H1 (cell line): ENCODE results near the gene GREB1L. TPM values are rescaled to one million over a fixed set of nuclear protein-coding genes. Genes with fewer than 3 reads are reported as not detected.

Experiments used
- CTCF ChIA-PET: fragments of 300-600 bp; sonication (Branson Sonifier 250); formaldehyde crosslinking; loops from one replicate; lab custom pipeline; 2021; ENCODE audit not compliant: partially characterized antibody; lab: Charles Lee
- POLR2A ChIA-PET: fragments of 300-600 bp; sonication (Branson Sonifier 250); formaldehyde crosslinking; loops from one replicate; lab custom pipeline; 2021; ENCODE audit warnings: inconsistent platforms; ENCODE audit not compliant: partially characterized antibody; lab: Charles Lee
- DNase-seq, 2 experiments: peaks; one replicate each; pipeline versions ENCODE4 v3.0.0 to v3.0.0-alpha.2; 2010 to 2022; ENCODE audit warnings: low spot score in 2 of 2, low read depth in 1 of 2, mixed read lengths in 1 of 2
- FAIRE-seq: peaks from 2 replicates; lab custom pipeline; 2011; peaks lifted over from hg19 to GRCh38; lab: Jason Lieb, UNC
- H2AFZ ChIP-seq: 2 replicates; pipeline ENCODE4 v1.8.1; 2012; ENCODE audit warnings: low read length, inconsistent platforms
- H2AK5ac ChIP-seq: 2 replicates; pipeline ENCODE4 v1.6.1; 2013; ENCODE audit warnings: low read depth, low read length
- H2BK120ac ChIP-seq: replicated peaks from 2 replicates; pipeline ENCODE3; 2013; ENCODE audit warnings: low read depth, low read length, inconsistent platforms
- H2BK12ac ChIP-seq: 2 replicates; pipeline ENCODE4 v1.6.1; 2013; ENCODE audit warnings: low read depth, low read length
- H2BK15ac ChIP-seq: 2 replicates; pipeline ENCODE4 v1.6.1; 2013; ENCODE audit warnings: low read length
- H2BK20ac ChIP-seq: 2 replicates; pipeline ENCODE4 v1.6.1; 2013; ENCODE audit warnings: low read length
- H2BK5ac ChIP-seq: 2 replicates; pipeline ENCODE4 v1.6.1; 2013; ENCODE audit warnings: low read depth, low read length
- H3K14ac ChIP-seq: 2 replicates; pipeline ENCODE4 v1.6.1; 2013; ENCODE audit warnings: inconsistent platforms; ENCODE audit not compliant: insufficient read length
- H3K18ac ChIP-seq: 2 replicates; pipeline ENCODE4 v1.6.1; 2013; ENCODE audit warnings: low read length; ENCODE audit errors: extremely low read depth
- H3K23ac ChIP-seq: 2 replicates; pipeline ENCODE4 v1.6.1; 2013; ENCODE audit warnings: inconsistent platforms; ENCODE audit not compliant: insufficient read length
- H3K23me2 ChIP-seq: 2 replicates; pipeline ENCODE4 v1.6.1; 2013; ENCODE audit warnings: low read depth, low read length
- H3K27ac ChIP-seq: 2 replicates; pipeline ENCODE4 v1.6.1; 2011; ENCODE audit warnings: low read depth, low read length, inconsistent platforms
- H3K27me3 ChIP-seq, 4 experiments: replicated peaks in 1 of 4; 1 replicate in 1 of 4; 2 replicates in 3 of 4; pipeline versions ENCODE4 v1.6.1 to v1.8.1; 2011 to 2013; ENCODE audit warnings: low read length in 3 of 4, mild to moderate bottlenecking in 3 of 4, inconsistent platforms in 2 of 4, mixed read lengths in 2 of 4, moderate library complexity in 1 of 4; ENCODE audit not compliant: control insufficient read depth in 3 of 4, insufficient read depth in 3 of 4; ENCODE audit errors: extremely low read depth in 1 of 4
- H3K36me3 ChIP-seq, 4 experiments: 2 replicates each; pipeline versions ENCODE4 v1.6.1 to v1.8.1; 2011 to 2013; ENCODE audit warnings: mild to moderate bottlenecking in 4 of 4, low read length in 3 of 4, moderate library complexity in 2 of 4, control low read depth in 1 of 4, inconsistent platforms in 1 of 4; ENCODE audit not compliant: insufficient read depth in 4 of 4, control insufficient read depth in 2 of 4
- H3K4ac ChIP-seq: replicated peaks from 2 replicates; pipeline ENCODE3; 2013; ENCODE audit warnings: low read length, low read depth, mixed read lengths, inconsistent platforms; ENCODE audit not compliant: insufficient read length
- H3K4me1 ChIP-seq, 4 experiments: replicated peaks in 1 of 4; 1 replicate in 1 of 4; 2 replicates in 3 of 4; pipeline versions ENCODE4 v1.6.1 to v1.8.1; 2011 to 2013; ENCODE audit warnings: low read length in 3 of 4, inconsistent platforms in 2 of 4, mixed read lengths in 1 of 4; ENCODE audit not compliant: insufficient read depth in 4 of 4, control insufficient read depth in 3 of 4
- H3K4me2 ChIP-seq, 2 experiments: 2 replicates each; pipeline versions ENCODE4 v1.6.1 to v1.8.1; 2011 to 2013; ENCODE audit warnings: low read depth in 2 of 2, low read length in 2 of 2, control low read depth in 1 of 2, inconsistent platforms in 1 of 2, mild to moderate bottlenecking in 1 of 2; ENCODE audit not compliant: insufficient read depth in 1 of 2
- H3K4me3 ChIP-seq, 4 experiments: fragments of 200-600, 300-600 bp in 1 of 4; sonication (generic), shearing (Covaris generic), sonication (Bioruptor Twin) in 1 of 4; 2 replicates each; pipeline versions ENCODE4 v1.5.1 to v1.8.1; 2011 to 2016; ENCODE audit warnings: low read length in 4 of 4, low read depth in 3 of 4, control low read depth in 2 of 4, inconsistent platforms in 2 of 4, mild to moderate bottlenecking in 2 of 4, mixed read lengths in 1 of 4, moderate library complexity in 1 of 4; ENCODE audit not compliant: insufficient read depth in 2 of 4; ENCODE audit errors: extremely low read depth in 1 of 4
- H3K56ac ChIP-seq: replicated peaks from 2 replicates; pipeline ENCODE3; 2013; ENCODE audit warnings: low read depth, mild to moderate bottlenecking, mixed read lengths, low read length, inconsistent platforms; ENCODE audit not compliant: insufficient read length
- H3K79me1 ChIP-seq: 2 replicates; pipeline ENCODE4 v1.6.1; 2013; ENCODE audit warnings: low read depth, low read length, control low read depth
- H3K79me2 ChIP-seq, 2 experiments: 2 replicates each; pipeline versions ENCODE4 v1.6.1 to v1.8.1; 2012 to 2013; ENCODE audit warnings: low read length in 2 of 2, mild to moderate bottlenecking in 2 of 2, inconsistent platforms in 1 of 2; ENCODE audit not compliant: insufficient read depth in 2 of 2, control insufficient read depth in 1 of 2
- H3K9ac ChIP-seq, 4 experiments: replicated peaks in 1 of 4; 1 replicate in 1 of 4; 2 replicates in 3 of 4; pipeline versions ENCODE4 v1.6.1 to v1.8.1; 2011 to 2013; ENCODE audit warnings: low read depth in 3 of 4, low read length in 3 of 4, control low read depth in 2 of 4, mild to moderate bottlenecking in 2 of 4, moderate library complexity in 2 of 4, inconsistent platforms in 1 of 4; ENCODE audit errors: extremely low read depth in 1 of 4
- H3K9me3 ChIP-seq, 2 experiments: 2 replicates each; pipeline versions ENCODE4 v1.6.1 to v1.8.1; 2012 to 2013; ENCODE audit warnings: mild to moderate bottlenecking in 2 of 2, moderate library complexity in 2 of 2, control low read depth in 1 of 2, inconsistent platforms in 1 of 2, low read depth in 1 of 2, low read length in 1 of 2, mixed read lengths in 1 of 2; ENCODE audit not compliant: insufficient read depth in 2 of 2
- H4K20me1 ChIP-seq, 2 experiments: replicated peaks in 1 of 2; 2 replicates each; pipeline versions ENCODE3 to v1.8.1; 2011 to 2013; ENCODE audit warnings: inconsistent platforms in 2 of 2, low read length in 2 of 2, mild to moderate bottlenecking in 1 of 2; ENCODE audit not compliant: insufficient read depth in 2 of 2, control insufficient read depth in 1 of 2
- H4K5ac ChIP-seq: 2 replicates; pipeline ENCODE4 v1.6.1; 2013; ENCODE audit warnings: low read length, low read depth, mixed read lengths, inconsistent platforms; ENCODE audit not compliant: insufficient read length
- H4K8ac ChIP-seq: 2 replicates; pipeline ENCODE4 v1.8.0; 2013; ENCODE audit warnings: mild to moderate bottlenecking, moderate library complexity, low read length, inconsistent platforms; ENCODE audit not compliant: insufficient read depth; ENCODE audit errors: extremely low read depth
- H4K91ac ChIP-seq: replicated peaks from 2 replicates; pipeline ENCODE3; 2013; ENCODE audit warnings: low read length, mixed read lengths, inconsistent platforms; ENCODE audit not compliant: insufficient read length
- HDAC6 ChIP-seq: IDR thresholded peaks from one replicate; pipeline ENCODE4 v1.7.1; 2012; ENCODE audit warnings: low read depth, mild to moderate bottlenecking, inconsistent platforms, low read length, moderate library complexity
- JUN ChIP-seq: IDR thresholded peaks from 2 replicates; pipeline ENCODE4 v1.6.1; 2011; ENCODE audit warnings: low read depth, mild to moderate bottlenecking, improper control_type of control experiment, low read length
- RBBP5 ChIP-seq: IDR thresholded peaks from 2 replicates; pipeline ENCODE4 v1.7.1; 2012; ENCODE audit warnings: low read depth, mild to moderate bottlenecking, inconsistent platforms, low read length, moderate library complexity, borderline replicate concordance
- SIN3A ChIP-seq, 2 experiments: IDR thresholded peaks in 1 of 2; conservative IDR thresholded peaks in 1 of 2; 2 replicates each; pipeline ENCODE4 v1.6.1; 2011 to 2012; ENCODE audit warnings: low read length in 2 of 2, improper control_type of control experiment in 1 of 2, low read depth in 1 of 2, mild to moderate bottlenecking in 1 of 2
- SRF ChIP-seq: IDR thresholded peaks from 2 replicates; pipeline ENCODE4 v1.6.1; 2011; ENCODE audit warnings: mild to moderate bottlenecking, low read depth, low read length, moderate library complexity
- TAF7 ChIP-seq: optimal IDR thresholded peaks from 2 replicates; pipeline ENCODE3; 2011; ENCODE audit warnings: low read depth, mild to moderate bottlenecking, inconsistent platforms, low read length, moderate library complexity, borderline replicate concordance
- TBP ChIP-seq: IDR thresholded peaks from 2 replicates; pipeline ENCODE4 v1.6.1; 2011; ENCODE audit warnings: low read depth, low read length, improper control_type of control experiment
- ZNF274 ChIP-seq: IDR thresholded peaks from 2 replicates; pipeline ENCODE4 v1.7.0; 2012; ENCODE audit warnings: low read length, borderline replicate concordance; ENCODE audit errors: extremely low read depth
- WGBS, 2 experiments: shearing (Covaris generic) in 1 of 2; methylation state at CpG; one replicate each; pipeline versions ENCODE4 v1.1.6 to v1.1.7; 2013 to 2015; ENCODE audit warnings: low lambda C conversion rate in 2 of 2, mixed read lengths in 2 of 2, inconsistent platforms in 1 of 2, low coverage in 1 of 2, missing lambda C conversion rate in 1 of 2; ENCODE audit not compliant: insufficient replicate concordance in 2 of 2, insufficient coverage in 1 of 2, insufficient read length in 1 of 2; ENCODE audit errors: extremely low coverage in 1 of 2, missing lambda C conversion rate in 1 of 2; 5-methylcytosine and 5-hydroxymethylcytosine counted together
- polyA plus RNA-seq, 7 experiments: library from polyadenylated mRNA; depleted of rRNA in 3 of 7; stranded (reverse) in 5 of 7; unstranded in 2 of 7; fragments of >200 nt in 5 of 7; fragments of 200-250 nt in 2 of 7; gene quantifications; 1 replicate in 5 of 7; 2 replicates in 1 of 7; 4 replicates in 1 of 7; pipeline versions ENCODE4 v1.2.1 to v1.2.3, GENCODE V29; 2011 to 2013; ENCODE audit warnings: missing spikeins in 2 of 7, mixed read lengths in 2 of 7
- total RNA-seq: library from RNA; stranded (reverse); fragmentation: NEBNext Ultra II Directional; extraction: Animal tissue kit (Norgen Biotek cat#: 25700); gene quantifications from 2 replicates; pipeline ENCODE4 v1.2.1, GENCODE V29; 2021

The GREB1L gene
- total and polyA plus RNA-seq, 2 of the 8 experiments (the other 6 are each of a cell fraction or from before 2014, with no cell fraction given): 0.34 to 1.6 TPM

GRCh38 chr18:21463718-21464117, 221.7 kb downstream of the GREB1L start:
- Histone ChIP-seq H2BK15ac (no peak overlapping the region), H2AK5ac (no peak overlapping the region), H3K36me3 (no peaks in the 10 kb centered on the region), H3K18ac (no peak overlapping the region), H3K9me3 (no peaks in the 10 kb centered on the region), H3K79me1 (no peaks in the 10 kb centered on the region), H3K23me2 (no peaks in the 10 kb centered on the region), H3K23ac (no peak overlapping the region), H2AFZ (no peak overlapping the region), H3K9ac (no peak overlapping the region), H3K27me3 (no peaks in the 10 kb centered on the region), H4K91ac (no peak overlapping the region), H3K79me2 (no peaks in the 10 kb centered on the region), H3K4me2 (no peak overlapping the region), H3K56ac (no peak overlapping the region), H2BK20ac (no peak overlapping the region), H2BK5ac (no peak overlapping the region), H3K4me3 (no peak overlapping the region), H4K20me1 (no peaks in the 10 kb centered on the region), H3K4me1 (no peaks in the 10 kb centered on the region), H2BK12ac (no peak overlapping the region), H4K8ac (no peak overlapping the region), H3K14ac (no peak overlapping the region), H4K5ac (no peak overlapping the region), H3K4ac (no peak overlapping the region), H2BK120ac (no peak overlapping the region), H3K27ac (no peak overlapping the region)
- no peak for DNase-seq
- ChIA-PET CTCF (no interaction called here), POLR2A (no interaction called here)
- TF ChIP-seq JUN: no peak
- TF ChIP-seq TAF7: no peak
- TF ChIP-seq SRF: no peak
- TF ChIP-seq HDAC6: no peak
- TF ChIP-seq RBBP5: no peak
- no peak for TF ChIP-seq TBP
- no peak for TF ChIP-seq ZNF274
- TF ChIP-seq SIN3A (conservative IDR thresholded peaks at IDR 0.05 in 1 of 2, IDR thresholded peaks at IDR 0.05 in 1 of 2; ENCODE audit: low read depth in 1 of 2, low read length in 2 of 2): no peak
- FAIRE-seq: no peak
- whole genome bisulfite sequencing, 2 experiments: 80% methylated on average over 3 of the region's 3 CpGs; no CpG with 5 or more reads in 1 of the 2 experiments
